IPS-NIHi7 (cell line): ENCODE measurements around the gene PPP1R10.

Experiments used
- DNase-seq: peaks from one replicate; pipeline ENCODE4 v3.0.0; 2012; ENCODE audit warnings: mixed read lengths; ENCODE audit errors: extremely low spot score

Gene PPP1R10

DNA sequence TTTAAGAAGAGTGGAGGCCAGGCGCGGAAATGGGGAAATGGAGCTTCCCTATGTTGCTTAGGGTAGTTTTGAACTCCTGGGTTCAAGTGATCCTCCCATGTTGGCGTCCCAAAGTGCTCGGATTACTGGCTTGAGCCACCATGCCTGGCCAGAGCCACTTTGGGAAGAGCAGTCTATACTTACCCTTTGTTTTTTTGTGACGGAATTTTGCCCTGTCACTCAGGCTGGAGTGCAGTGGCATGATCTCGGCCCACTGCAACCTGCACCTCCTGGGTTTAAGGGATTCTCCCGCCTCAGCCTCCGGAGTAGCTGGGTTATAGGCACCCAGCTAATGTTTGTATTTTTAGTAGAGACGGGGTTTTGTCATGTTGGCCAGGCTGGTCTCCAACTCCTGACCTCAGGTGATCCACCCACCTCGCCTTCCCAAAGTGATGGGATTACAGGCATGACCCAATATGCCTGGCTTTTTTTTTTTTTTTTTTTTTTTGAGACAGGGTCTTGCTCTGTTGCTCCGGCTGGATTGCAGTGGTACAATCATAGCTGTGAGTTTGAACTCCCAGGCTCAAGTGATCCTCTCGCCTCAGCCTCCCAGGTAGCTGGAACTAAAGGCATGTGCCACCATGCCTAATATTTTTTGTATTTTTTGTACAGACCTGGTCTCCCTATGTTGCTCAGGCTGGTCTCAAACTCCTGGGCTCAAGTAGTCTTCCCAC is 18.0 kb downstream of the PPP1R10 start:
- no peak for DNase-seq

- peak; percentile 83 for DNase-seq
Measured at GRCh38 chr6:30597315-30598144, 19.5 kb downstream of the PPP1R10 start.

DNA sequence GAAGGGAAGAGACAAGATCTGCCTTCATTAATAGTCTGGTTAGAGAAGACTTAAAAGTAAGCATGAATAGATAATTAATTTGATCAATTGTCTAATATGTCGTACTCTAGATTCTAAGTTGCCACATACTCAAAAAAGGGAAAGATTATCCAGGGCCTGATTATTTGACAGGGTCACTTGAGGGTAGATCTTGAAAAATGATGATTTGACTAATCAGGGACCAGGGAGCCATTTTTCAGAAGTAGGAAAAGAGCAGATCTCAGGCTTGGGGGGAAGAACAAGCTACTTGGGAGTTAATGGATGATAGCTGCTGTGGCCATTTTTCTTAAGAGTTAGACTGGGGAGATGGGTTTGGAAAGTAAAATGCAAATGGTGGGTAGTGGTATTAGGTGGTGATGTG is 24.8 kb downstream of the PPP1R10 start:
- DNase-seq = no peak

DNA sequence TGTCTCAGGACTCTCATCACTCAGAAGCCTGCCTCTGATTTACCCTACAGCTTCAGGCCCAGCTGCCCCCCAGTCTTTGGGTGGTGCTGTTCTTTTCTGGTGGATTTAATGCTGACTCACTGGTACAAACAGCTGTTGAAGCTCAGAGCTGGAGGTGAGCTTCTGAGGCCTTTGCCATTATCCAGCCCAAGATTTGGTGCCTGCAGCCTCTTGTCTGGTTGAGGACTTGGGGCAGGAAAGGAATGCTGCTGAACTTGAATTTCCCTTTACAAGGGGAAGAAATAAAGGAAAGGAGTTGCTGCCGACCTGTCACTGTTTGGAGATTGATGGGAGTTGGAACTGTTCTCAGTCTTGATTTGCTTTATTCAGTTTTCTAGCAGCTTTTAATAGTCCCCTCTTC is 26.0 kb downstream of the PPP1R10 start:
- no peak for DNase-seq

DNA sequence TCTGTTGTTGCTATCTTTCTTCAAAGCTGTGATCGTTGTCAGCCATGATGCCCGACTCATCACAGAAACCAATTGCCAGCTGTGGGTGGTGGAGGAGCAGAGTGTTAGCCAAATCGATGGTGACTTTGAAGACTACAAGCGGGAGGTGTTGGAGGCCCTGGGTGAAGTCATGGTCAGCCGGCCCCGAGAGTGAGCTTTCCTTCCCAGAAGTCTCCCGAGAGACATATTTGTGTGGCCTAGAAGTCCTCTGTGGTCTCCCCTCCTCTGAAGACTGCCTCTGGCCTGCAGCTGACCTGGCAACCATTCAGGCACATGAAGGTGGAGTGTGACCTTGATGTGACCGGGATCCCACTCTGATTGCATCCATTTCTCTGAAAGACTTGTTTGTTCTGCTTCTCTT is 26.5 kb downstream of the PPP1R10 start:
- DNase-seq = no peak

DNA sequence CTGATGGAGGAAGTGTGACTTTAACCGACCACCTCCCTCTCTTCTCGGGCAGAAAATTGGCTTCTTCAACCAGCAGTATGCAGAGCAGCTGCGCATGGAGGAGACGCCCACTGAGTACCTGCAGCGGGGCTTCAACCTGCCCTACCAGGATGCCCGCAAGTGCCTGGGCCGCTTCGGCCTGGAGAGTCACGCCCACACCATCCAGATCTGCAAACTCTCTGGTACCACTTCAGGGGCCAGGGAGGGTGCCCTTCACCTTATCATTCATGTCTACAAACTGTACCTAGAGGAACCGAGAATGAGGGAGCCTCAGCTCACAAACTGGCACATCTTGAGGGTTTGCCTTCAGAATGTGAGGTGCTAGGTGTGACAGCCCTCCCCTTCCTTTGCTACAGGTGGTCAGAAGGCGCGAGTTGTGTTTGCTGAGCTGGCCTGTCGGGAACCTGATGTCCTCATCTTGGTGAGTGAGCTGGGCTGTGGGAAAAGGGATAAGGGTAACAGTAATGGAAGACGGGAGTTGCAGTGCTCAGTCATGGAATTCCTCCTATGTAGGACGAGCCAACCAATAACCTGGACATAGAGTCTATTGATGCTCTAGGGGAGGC is 27.2 kb downstream of the PPP1R10 start:
- no peak for DNase-seq

GRCh38 chr6:30583921-30584320 is 33.1 kb downstream of the PPP1R10 start:
- DNase-seq = no peak

GRCh38 chr6:30578051-30578450 is 39.0 kb downstream of the PPP1R10 start:
- no peak for DNase-seq

DNA sequence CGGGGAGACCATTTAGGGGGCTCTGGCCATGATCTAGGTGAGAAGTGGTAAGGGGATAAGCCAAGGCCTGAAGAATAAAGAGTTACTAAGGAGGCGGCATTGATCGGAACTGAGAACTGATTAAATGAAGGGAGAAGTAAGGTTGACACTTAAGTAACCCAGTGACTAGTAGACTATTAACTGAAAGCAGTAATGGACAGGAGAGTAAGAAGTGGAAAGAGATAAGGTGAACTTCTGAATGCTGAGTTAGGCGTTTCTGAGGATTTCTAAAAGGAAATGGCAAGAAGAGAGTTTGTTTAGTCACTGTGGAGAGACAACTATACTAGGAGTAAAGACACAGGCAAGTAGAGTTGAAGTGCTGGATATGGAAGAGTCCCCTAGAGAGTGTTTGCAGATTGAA is 43.9 kb downstream of the PPP1R10 start:
- DNase-seq = no peak

DNA sequence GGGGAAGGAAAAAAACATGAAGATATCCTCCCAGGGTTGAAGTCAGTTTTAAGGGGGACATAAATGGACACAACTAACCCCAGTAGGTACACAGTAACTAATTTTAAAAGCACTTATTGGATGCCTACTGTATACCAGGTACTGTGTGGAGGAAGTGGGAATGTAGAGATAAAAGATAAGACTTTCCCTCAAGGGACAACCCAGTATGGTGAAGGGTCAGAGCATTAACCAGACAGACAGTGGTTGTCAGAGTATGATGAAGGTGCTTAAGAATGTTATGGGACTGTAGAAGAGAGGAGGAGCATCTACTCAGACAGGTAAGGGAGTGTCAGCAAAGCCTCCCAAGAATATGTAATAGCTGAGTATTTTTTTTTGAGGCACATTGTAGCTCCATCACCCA is 44.9 kb downstream of the PPP1R10 start:
- no peak for DNase-seq

GRCh38 chr6:30571762-30572082 is 45.3 kb downstream of the PPP1R10 start:
- no peak for DNase-seq

DNA sequence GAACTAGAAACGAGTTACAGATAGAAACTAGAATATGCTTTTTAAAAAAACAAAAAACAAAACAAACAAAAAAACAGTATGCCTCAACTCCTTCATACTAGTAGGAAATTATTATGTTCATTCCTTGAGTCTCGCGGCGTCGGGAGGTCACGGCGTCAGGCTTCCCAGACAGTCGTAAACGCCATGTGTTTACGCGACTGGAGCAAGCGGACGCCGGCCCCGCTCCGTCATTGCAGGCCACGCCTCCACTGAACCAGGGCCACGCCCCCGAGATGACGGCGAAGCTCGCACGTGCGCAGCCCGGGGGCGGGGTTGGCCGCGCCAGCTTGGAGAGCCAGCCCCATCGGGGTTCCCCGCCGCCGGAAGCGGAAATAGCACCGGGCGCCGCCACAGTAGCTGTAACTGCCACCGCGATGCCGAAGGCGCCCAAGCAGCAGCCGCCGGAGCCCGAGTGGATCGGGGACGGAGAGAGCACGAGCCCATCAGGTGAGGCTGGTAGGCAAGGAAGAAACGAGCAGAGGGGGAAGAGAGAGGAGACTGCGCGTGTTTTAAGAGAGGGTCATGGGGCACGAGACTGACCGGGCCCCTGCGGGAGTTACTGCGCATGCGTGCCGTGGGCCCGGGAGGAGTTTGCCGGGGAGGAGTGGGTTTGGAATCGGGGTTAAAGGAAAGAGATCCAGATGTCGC is 45.8 kb downstream of the PPP1R10 start, which contains the start of gene ABCF1:
TSS of gene ABCF1 (plus strand) at position 368 of the 687 bp plus-strand sequence. CDS start at position 414, 46 bp downstream.
- DNase-seq = peak; percentile 99

- DNase-seq = no peak
Measured at GRCh38 chr6:30570740-30571074, 46.3 kb downstream of the PPP1R10 start.

DNA sequence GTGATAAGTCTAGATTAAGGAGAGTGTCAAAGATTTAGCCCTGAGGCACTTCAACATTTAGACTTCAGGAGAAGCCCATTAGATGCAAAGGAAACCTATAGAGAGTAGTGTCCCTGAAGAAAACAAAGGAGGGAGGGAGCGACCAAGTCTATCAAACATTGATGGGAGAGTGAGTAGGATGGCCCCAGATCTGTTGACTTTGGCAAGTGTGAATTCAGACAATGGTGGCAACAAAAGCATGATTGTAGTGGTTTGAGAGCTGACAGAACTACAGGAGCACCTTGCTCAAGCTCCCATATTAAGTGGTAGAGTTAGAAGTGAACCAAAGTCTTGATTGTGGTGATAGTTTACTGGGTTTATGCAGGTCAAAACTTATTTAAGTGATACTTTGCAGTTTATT is 46.8 kb downstream of the PPP1R10 start:
- DNase-seq = no peak

GRCh38 chr6:30568245-30568644 is 48.8 kb downstream of the PPP1R10 start:
- no peak for DNase-seq

GRCh38 chr6:30565772-30566171 is 51.3 kb downstream of the PPP1R10 start:
- no peak for DNase-seq

GRCh38 chr6:30564114-30564513 is 52.9 kb downstream of the PPP1R10 start:
- no peak for DNase-seq

GRCh38 chr6:30562470-30563425 is 54.3 kb downstream of the PPP1R10 start:
- no peak for DNase-seq

- DNase-seq = no peak
Measured at GRCh38 chr6:30560930-30561329, 56.1 kb downstream of the PPP1R10 start.

- DNase-seq = no peak
Measured at GRCh38 chr6:30557683-30557981, 59.4 kb downstream of the PPP1R10 start.

DNA sequence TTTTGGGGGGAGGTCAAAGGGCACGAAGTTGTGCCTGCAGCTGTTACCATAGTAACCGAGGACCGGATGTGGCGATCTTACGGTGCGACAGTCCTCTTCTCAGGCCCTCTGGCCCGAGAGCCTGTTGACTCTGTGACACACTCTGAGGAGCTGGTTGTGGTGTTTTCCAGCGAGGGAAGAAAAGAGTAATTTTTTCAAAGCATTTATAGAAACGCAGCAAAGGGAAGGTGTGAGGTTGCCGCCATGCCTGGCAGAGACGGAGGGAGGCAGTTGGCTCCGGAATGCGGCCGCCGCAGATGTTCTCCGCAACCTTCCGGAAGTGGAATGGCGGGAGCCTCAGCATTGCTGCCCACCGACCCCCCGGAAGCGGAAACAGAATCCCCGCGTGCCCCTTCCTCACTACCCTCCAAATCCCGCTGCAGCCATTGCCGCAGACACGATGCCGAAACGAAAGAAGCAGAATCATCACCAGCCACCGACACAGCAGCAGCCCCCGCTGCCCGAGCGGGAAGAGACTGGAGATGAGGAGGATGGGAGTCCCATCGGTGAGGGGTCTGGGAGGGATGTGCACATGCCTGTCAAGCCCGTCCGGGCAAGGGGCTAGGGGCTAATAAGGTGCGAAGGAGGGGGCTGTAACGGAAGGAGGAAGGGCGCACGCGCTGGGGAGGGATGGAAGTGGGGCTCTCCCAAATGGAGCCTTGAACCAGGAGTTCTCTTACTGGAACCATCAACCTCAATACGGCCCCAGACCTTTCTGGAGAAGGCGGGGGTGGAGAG is 59.9 kb downstream of the PPP1R10 start, which contains the start of gene PRR3:
TSS of gene PRR3 (plus strand) at position 390 of the 777 bp plus-strand sequence. CDS start at position 440, 50 bp downstream.
- peak; percentile 82 for DNase-seq
